Liver (tissue), 9 donors: ENCODE results near the gene DNAH17. TPM values are rescaled to one million over a fixed set of nuclear protein-coding genes. Genes with fewer than 3 reads are reported as not detected.

Source experiments
- DNase-seq: peaks from one replicate; pipeline ENCODE4 v3.0.0-alpha.2; 2017; ENCODE audit warnings: low spot score
- H3K27ac ChIP-seq, 2 donors: one replicate each; pipeline ENCODE4 v1.7.0; 2013; ENCODE audit warnings: inconsistent platforms in 2 of 2, low read length in 2 of 2, control low read depth in 1 of 2, low read depth in 1 of 2, mild to moderate bottlenecking in 1 of 2
- H3K27me3 ChIP-seq, 4 donors: one replicate each; pipeline versions ENCODE4 v1.6.1 to v1.7.0; 2013; ENCODE audit warnings: low read length in 3 of 4, inconsistent platforms in 1 of 4, mild to moderate bottlenecking in 1 of 4, moderate library complexity in 1 of 4; ENCODE audit not compliant: control insufficient read depth in 4 of 4, insufficient read depth in 4 of 4
- H3K36me3 ChIP-seq, 4 donors: one replicate each; pipeline versions ENCODE4 v1.6.1 to v1.7.0; 2013; ENCODE audit warnings: low read length in 3 of 4, mild to moderate bottlenecking in 3 of 4, low read depth in 1 of 4, moderate library complexity in 1 of 4; ENCODE audit not compliant: control insufficient read depth in 4 of 4, insufficient read depth in 3 of 4
- H3K4me1 ChIP-seq, 4 donors: one replicate each; pipeline versions ENCODE4 v1.6.1 to v1.7.0; 2013; ENCODE audit warnings: low read length in 3 of 4, mild to moderate bottlenecking in 3 of 4, moderate library complexity in 1 of 4; ENCODE audit not compliant: control insufficient read depth in 4 of 4, insufficient read depth in 4 of 4
- H3K4me3 ChIP-seq, 3 donors: one replicate each; pipeline versions ENCODE4 v1.6.1 to v1.7.0; 2013; ENCODE audit warnings: low read length in 3 of 3, control low read depth in 1 of 3, low read depth in 1 of 3, mild to moderate bottlenecking in 1 of 3
- H3K9ac ChIP-seq, 2 donors: one replicate each; pipeline ENCODE4 v1.7.0; 2013; ENCODE audit warnings: low read length in 2 of 2, mild to moderate bottlenecking in 2 of 2, moderate library complexity in 2 of 2, control low read depth in 1 of 2, low read depth in 1 of 2
- H3K9me3 ChIP-seq, 4 donors: one replicate each; pipeline versions ENCODE4 v1.6.1 to v1.7.0; 2013; ENCODE audit warnings: low read length in 3 of 4; ENCODE audit not compliant: control insufficient read depth in 4 of 4
- EGR1 ChIP-seq, 2 donors: IDR thresholded peaks; 2 replicates each; pipeline ENCODE4 v1.6.1; 2016 to 2018; ENCODE audit warnings: antibody characterized with exemption in 2 of 2, low read depth in 2 of 2
- FOXA1 ChIP-seq: IDR thresholded peaks from 2 replicates; pipeline ENCODE4 v1.6.1; 2016; ENCODE audit warnings: antibody characterized with exemption
- FOXA2 ChIP-seq: IDR thresholded peaks from 2 replicates; pipeline ENCODE4 v1.6.1; 2016; ENCODE audit warnings: antibody characterized with exemption
- GABPA ChIP-seq, 2 donors: IDR thresholded peaks in 1 of 2; conservative IDR thresholded peaks in 1 of 2; 2 replicates each; pipeline ENCODE4 v1.6.1; 2016; ENCODE audit warnings: antibody characterized with exemption in 2 of 2, mild to moderate bottlenecking in 1 of 2, moderate library complexity in 1 of 2
- HNF4A ChIP-seq, 2 donors: conservative IDR thresholded peaks; 2 replicates each; pipeline ENCODE4 v1.6.1; 2016; ENCODE audit warnings: antibody characterized with exemption in 2 of 2, mild to moderate bottlenecking in 2 of 2
- HNF4G ChIP-seq: IDR thresholded peaks from 2 replicates; pipeline ENCODE4 v1.6.1; 2016; ENCODE audit warnings: antibody characterized with exemption
- JUND ChIP-seq, 2 donors: IDR thresholded peaks; 2 replicates each; pipeline ENCODE4 v1.6.1; 2016; ENCODE audit warnings: antibody characterized with exemption in 2 of 2
- NR2F2 ChIP-seq: IDR thresholded peaks from 2 replicates; pipeline ENCODE4 v1.6.1; 2016; ENCODE audit warnings: antibody characterized with exemption
- RAD21 ChIP-seq, 2 donors: IDR thresholded peaks; 2 replicates each; pipeline ENCODE4 v1.6.1; 2016; ENCODE audit warnings: antibody characterized with exemption in 2 of 2, mild to moderate bottlenecking in 2 of 2
- RXRA ChIP-seq, 2 donors: IDR thresholded peaks; 2 replicates each; pipeline ENCODE4 v1.6.1; 2017 to 2018; ENCODE audit warnings: antibody characterized with exemption in 2 of 2, mild to moderate bottlenecking in 1 of 2
- TAF1 ChIP-seq: conservative IDR thresholded peaks from 2 replicates; pipeline ENCODE4 v1.6.1; 2016; ENCODE audit warnings: antibody characterized with exemption, mild to moderate bottlenecking
- YY1 ChIP-seq: IDR thresholded peaks from 2 replicates; pipeline ENCODE4 v1.6.1; 2016; ENCODE audit warnings: antibody characterized with exemption, mild to moderate bottlenecking
- WGBS: extraction: QIAGEN DNeasy Blood & Tissue Kit; methylation state at CpG from one replicate; pipeline ENCODE4 v1.1.7; 2013; 5-methylcytosine and 5-hydroxymethylcytosine counted together
- polyA plus RNA-seq, 2 donors: library from polyadenylated mRNA; stranded (reverse) in 1 of 2; unstranded in 1 of 2; fragments of 200-250 nt in 1 of 2; fragments of >200 nt in 1 of 2; fragmentation: Nextera tagmentation in 1 of 2; extraction: Ambion mirVana in 1 of 2; gene quantifications; one replicate each; pipeline versions ENCODE4 v1.2.1 to v1.2.3, GENCODE V29; 2013 to 2015
- total RNA-seq, 2 donors: library from RNA; depleted of rRNA; stranded (reverse); fragments of >200 nt; gene quantifications; one replicate each; pipeline ENCODE4 v1.2.3, GENCODE V29; 2014
- TF ChIP-seq, protein P1 (sequence below): fragments of 150-350 bp; IDR thresholded peaks from 2 replicates; pipeline ENCODE4 v1.5.1; 2017; ENCODE audit warnings: improper control_type of control experiment, low read depth, low read length; ENCODE audit not compliant: missing input control
- TF ChIP-seq, protein P2 (sequence below): IDR thresholded peaks from 2 replicates; pipeline ENCODE4 v1.6.1; 2016; ENCODE audit warnings: antibody characterized with exemption
- TF ChIP-seq, protein P3 (sequence below): IDR thresholded peaks from 2 replicates; pipeline ENCODE4 v1.6.1; 2016; ENCODE audit warnings: antibody characterized with exemption
- TF ChIP-seq, protein P4 (sequence below): IDR thresholded peaks from 2 replicates; pipeline ENCODE4 v1.6.1; 2016; ENCODE audit warnings: antibody characterized with exemption, mild to moderate bottlenecking
- TF ChIP-seq, protein P5 (sequence below): IDR thresholded peaks from 2 replicates; pipeline ENCODE4 v1.6.1; 2016; ENCODE audit warnings: antibody characterized with exemption
- donor health status: healthy.
- donor health status: healthy.
- donor health status: healthy.
- donor health status: healthy.
- donor health status: healthy.

Gene DNAH17
- total and polyA plus RNA-seq, 4 donors: 0.09 to 0.79 TPM; not detected in 2

DNA sequence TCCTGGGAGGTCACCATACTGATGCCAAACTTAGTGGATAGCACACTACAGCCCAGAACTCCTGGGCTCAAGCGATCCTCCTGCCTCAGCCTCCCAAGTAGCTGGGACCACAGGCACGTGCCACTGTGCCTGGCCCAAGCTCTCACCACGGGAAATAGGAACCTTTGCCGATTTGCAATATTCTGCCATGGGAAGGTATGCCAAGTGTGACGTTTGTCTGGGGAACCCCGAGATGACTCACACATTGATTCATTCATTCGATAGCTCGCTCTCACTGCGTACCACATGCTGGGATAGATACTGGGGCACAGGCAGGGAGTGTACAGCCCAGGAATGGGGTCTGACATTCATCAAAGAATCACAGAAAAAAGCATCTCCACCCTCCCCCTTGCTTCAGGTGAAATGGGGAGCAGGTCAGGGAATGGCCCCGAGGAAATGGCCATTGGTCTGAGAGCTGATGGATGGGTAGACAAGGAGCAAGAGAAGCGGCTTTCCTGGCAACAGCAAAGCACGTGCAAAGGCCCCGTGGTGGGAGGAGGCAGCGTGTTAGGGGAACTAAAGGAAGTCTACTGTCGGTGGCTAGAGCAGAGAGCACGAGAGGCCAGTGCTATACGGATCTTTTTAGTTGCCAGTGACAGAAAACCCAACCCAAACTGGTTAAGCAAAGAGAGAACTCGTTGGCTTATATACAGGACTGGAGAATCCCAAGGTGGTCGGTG is 44.1 kb downstream of the DNAH17 start:
- Histone ChIP-seq H3K4me1 (no peaks in the 10 kb centered on the region), H3K27ac (no peak overlapping the region), H3K4me3 (no peak overlapping the region), H3K27me3 (no peaks in the 10 kb centered on the region), H3K9ac (no peak overlapping the region), H3K36me3 (no peaks in the 10 kb centered on the region), H3K9me3 (no peaks in the 10 kb centered on the region)
- no peak for DNase-seq
- WGBS: 90% methylated on average over 19 of the region's 19 CpGs
- TF ChIP-seq, protein P1, sequence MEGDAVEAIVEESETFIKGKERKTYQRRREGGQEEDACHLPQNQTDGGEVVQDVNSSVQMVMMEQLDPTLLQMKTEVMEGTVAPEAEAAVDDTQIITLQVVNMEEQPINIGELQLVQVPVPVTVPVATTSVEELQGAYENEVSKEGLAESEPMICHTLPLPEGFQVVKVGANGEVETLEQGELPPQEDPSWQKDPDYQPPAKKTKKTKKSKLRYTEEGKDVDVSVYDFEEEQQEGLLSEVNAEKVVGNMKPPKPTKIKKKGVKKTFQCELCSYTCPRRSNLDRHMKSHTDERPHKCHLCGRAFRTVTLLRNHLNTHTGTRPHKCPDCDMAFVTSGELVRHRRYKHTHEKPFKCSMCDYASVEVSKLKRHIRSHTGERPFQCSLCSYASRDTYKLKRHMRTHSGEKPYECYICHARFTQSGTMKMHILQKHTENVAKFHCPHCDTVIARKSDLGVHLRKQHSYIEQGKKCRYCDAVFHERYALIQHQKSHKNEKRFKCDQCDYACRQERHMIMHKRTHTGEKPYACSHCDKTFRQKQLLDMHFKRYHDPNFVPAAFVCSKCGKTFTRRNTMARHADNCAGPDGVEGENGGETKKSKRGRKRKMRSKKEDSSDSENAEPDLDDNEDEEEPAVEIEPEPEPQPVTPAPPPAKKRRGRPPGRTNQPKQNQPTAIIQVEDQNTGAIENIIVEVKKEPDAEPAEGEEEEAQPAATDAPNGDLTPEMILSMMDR: no peak
- no peak for TF ChIP-seq FOXA1
- no peak for TF ChIP-seq JUND (IDR thresholded peaks at IDR 0.05)
- TF ChIP-seq NR2F2: no peak
- no peak for TF ChIP-seq FOXA2
- TF ChIP-seq GABPA (IDR thresholded peaks at IDR 0.05 in 1 of 2, conservative IDR thresholded peaks at IDR 0.05 in 1 of 2): no peak

DNA sequence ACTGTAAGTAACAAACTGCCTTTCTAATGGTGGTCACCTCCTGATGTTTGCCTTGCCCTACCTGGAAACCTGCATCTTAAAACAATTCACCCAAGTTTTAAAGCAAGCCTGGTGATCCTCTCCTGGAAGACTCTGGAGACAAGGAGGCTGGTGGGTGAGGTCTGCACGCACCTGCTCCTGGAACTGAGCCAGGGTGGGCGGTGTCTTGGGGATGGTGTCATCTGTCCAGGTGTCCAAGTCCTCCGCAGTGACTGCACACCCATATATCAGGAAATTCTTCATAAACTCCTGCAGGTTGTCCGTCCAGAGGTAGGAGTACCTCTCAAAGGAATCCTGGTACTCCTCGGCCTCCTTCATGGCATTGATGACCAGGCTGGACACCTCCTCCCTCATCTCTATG is 44.9 kb downstream of the DNAH17 start:
- 68% methylated on average over 5 of the region's 5 CpGs for WGBS
- H3K36me3 ChIP-seq: no peaks in the 10 kb centered on the region
- TF ChIP-seq HNF4A (conservative IDR thresholded peaks at IDR 0.05) (no peak), GABPA (IDR thresholded peaks at IDR 0.05 in 1 of 2, conservative IDR thresholded peaks at IDR 0.05 in 1 of 2) (no peak), EGR1 (IDR thresholded peaks at IDR 0.05; ENCODE audit: low read depth in 2 of 2) (no peak), TAF1 (no peak), JUND (IDR thresholded peaks at IDR 0.05) (no peak), HNF4G (no peak), NR2F2 (no peak), YY1 (no peak), RXRA (IDR thresholded peaks at IDR 0.05) (no peak), FOXA1 (no peak), RAD21 (IDR thresholded peaks at IDR 0.05) (no peak)
- TF ChIP-seq, protein P2, sequence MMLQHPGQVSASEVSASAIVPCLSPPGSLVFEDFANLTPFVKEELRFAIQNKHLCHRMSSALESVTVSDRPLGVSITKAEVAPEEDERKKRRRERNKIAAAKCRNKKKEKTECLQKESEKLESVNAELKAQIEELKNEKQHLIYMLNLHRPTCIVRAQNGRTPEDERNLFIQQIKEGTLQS: no peak
- TF ChIP-seq, protein P3, sequence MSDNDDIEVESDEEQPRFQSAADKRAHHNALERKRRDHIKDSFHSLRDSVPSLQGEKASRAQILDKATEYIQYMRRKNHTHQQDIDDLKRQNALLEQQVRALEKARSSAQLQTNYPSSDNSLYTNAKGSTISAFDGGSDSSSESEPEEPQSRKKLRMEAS: no peak
- TF ChIP-seq, protein P4, sequence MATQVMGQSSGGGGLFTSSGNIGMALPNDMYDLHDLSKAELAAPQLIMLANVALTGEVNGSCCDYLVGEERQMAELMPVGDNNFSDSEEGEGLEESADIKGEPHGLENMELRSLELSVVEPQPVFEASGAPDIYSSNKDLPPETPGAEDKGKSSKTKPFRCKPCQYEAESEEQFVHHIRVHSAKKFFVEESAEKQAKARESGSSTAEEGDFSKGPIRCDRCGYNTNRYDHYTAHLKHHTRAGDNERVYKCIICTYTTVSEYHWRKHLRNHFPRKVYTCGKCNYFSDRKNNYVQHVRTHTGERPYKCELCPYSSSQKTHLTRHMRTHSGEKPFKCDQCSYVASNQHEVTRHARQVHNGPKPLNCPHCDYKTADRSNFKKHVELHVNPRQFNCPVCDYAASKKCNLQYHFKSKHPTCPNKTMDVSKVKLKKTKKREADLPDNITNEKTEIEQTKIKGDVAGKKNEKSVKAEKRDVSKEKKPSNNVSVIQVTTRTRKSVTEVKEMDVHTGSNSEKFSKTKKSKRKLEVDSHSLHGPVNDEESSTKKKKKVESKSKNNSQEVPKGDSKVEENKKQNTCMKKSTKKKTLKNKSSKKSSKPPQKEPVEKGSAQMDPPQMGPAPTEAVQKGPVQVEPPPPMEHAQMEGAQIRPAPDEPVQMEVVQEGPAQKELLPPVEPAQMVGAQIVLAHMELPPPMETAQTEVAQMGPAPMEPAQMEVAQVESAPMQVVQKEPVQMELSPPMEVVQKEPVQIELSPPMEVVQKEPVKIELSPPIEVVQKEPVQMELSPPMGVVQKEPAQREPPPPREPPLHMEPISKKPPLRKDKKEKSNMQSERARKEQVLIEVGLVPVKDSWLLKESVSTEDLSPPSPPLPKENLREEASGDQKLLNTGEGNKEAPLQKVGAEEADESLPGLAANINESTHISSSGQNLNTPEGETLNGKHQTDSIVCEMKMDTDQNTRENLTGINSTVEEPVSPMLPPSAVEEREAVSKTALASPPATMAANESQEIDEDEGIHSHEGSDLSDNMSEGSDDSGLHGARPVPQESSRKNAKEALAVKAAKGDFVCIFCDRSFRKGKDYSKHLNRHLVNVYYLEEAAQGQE: no peak
- TF ChIP-seq, protein P5, sequence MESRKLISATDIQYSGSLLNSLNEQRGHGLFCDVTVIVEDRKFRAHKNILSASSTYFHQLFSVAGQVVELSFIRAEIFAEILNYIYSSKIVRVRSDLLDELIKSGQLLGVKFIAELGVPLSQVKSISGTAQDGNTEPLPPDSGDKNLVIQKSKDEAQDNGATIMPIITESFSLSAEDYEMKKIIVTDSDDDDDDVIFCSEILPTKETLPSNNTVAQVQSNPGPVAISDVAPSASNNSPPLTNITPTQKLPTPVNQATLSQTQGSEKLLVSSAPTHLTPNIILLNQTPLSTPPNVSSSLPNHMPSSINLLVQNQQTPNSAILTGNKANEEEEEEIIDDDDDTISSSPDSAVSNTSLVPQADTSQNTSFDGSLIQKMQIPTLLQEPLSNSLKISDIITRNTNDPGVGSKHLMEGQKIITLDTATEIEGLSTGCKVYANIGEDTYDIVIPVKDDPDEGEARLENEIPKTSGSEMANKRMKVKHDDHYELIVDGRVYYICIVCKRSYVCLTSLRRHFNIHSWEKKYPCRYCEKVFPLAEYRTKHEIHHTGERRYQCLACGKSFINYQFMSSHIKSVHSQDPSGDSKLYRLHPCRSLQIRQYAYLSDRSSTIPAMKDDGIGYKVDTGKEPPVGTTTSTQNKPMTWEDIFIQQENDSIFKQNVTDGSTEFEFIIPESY: no peak
- no peak overlapping the region for H3K4me3 ChIP-seq
- H3K4me1 ChIP-seq: no peaks in the 10 kb centered on the region
- no peaks in the 10 kb centered on the region for H3K9me3 ChIP-seq
- no peak overlapping the region for H3K9ac ChIP-seq
- no peak overlapping the region for H3K27ac ChIP-seq
- H3K27me3 ChIP-seq: no peaks in the 10 kb centered on the region
- DNase-seq: no peak
